Hematopoietic multipotent progenitor cell (in vitro differentiated cells): ENCODE data around the gene CNTLN. TPM values are rescaled to one million over a fixed set of nuclear protein-coding genes. Genes with fewer than 3 reads are reported as not detected.

Experiments
- small RNA-seq: library from RNA; depleted of rRNA; stranded (forward); fragments of <200 nt; gene quantifications from one replicate; pipeline ENCODE3, GENCODE V24; 2012
- total RNA-seq: library from RNA; depleted of rRNA; stranded (reverse); fragments of >200 nt; gene quantifications from one replicate; pipeline ENCODE4 v1.2.3, GENCODE V29; 2012

CNTLN gene
- total RNA-seq, 1 donor: 8.3 TPM

Small RNAs within 50 kb of the gene (small RNA-seq; reads per million reads assigned to genes)
- gene RPS29P33: not detected
